Common myeloid progenitor, CD34-positive (primary cell): ENCODE data around the gene CEP164.

ENCODE experiments used
- CTCF ChIA-PET: fragments of 350-600 bp; sonication (Branson Sonifier 250); formaldehyde crosslinking; loops from one replicate; lab custom pipeline; 2021; ENCODE audit warnings: antibody characterized with exemption; lab: Charles Lee
- POLR2A ChIA-PET: fragments of 350-600 bp; sonication (Branson Sonifier 250); formaldehyde crosslinking; loops from one replicate; lab custom pipeline; 2021; ENCODE audit warnings: antibody characterized with exemption; lab: Charles Lee
- DNase-seq, 3 donors: peaks; one replicate each; pipeline versions ENCODE4 v3.0.0 to v3.0.0-alpha.2; 2013
- H3K27ac ChIP-seq, 2 experiments: 1 replicate in 1 of 2; 2 replicates in 1 of 2; pipeline ENCODE4 v1.7.0; 2013; ENCODE audit warnings: inconsistent platforms in 2 of 2, low read length in 2 of 2, mild to moderate bottlenecking in 2 of 2, low read depth in 1 of 2, moderate library complexity in 1 of 2; ENCODE audit not compliant: severe bottlenecking in 2 of 2, insufficient read depth in 1 of 2, poor library complexity in 1 of 2
- H3K27me3 ChIP-seq, 5 experiments: replicated peaks in 2 of 5; 1 replicate in 3 of 5; 2 replicates in 2 of 5; pipeline versions ENCODE4 v1.6.1 to v1.7.0; 2013; ENCODE audit warnings: low read length in 4 of 5, mild to moderate bottlenecking in 2 of 5, moderate library complexity in 2 of 5, inconsistent platforms in 1 of 5; ENCODE audit not compliant: insufficient read depth in 5 of 5, control insufficient read depth in 4 of 5
- H3K36me3 ChIP-seq, 4 experiments: 1 replicate in 2 of 4; 2 replicates in 2 of 4; pipeline versions ENCODE4 v1.6.1 to v1.7.0; 2013; ENCODE audit warnings: low read length in 3 of 4, control low read depth in 1 of 4, mild to moderate bottlenecking in 1 of 4; ENCODE audit not compliant: control insufficient read depth in 4 of 4, insufficient read depth in 4 of 4
- H3K4me1 ChIP-seq, 4 experiments: 1 replicate in 3 of 4; 2 replicates in 1 of 4; pipeline versions ENCODE4 v1.6.1 to v1.7.1; 2013; ENCODE audit warnings: low read length in 3 of 4, mild to moderate bottlenecking in 3 of 4, control low read depth in 1 of 4, inconsistent platforms in 1 of 4, moderate library complexity in 1 of 4; ENCODE audit not compliant: control insufficient read depth in 4 of 4, insufficient read depth in 4 of 4; ENCODE audit errors: control extremely low read depth in 1 of 4
- H3K4me3 ChIP-seq, 7 experiments: 1 replicate in 4 of 7; 2 replicates in 3 of 7; pipeline versions ENCODE4 v1.5.1 to v1.7.0; 2013; ENCODE audit warnings: mild to moderate bottlenecking in 7 of 7, low read length in 6 of 7, moderate library complexity in 6 of 7, inconsistent platforms in 2 of 7, low read depth in 2 of 7, control low read depth in 1 of 7; ENCODE audit not compliant: insufficient read depth in 4 of 7, control insufficient read depth in 1 of 7; ENCODE audit errors: extremely low read depth in 1 of 7
- H3K9me3 ChIP-seq, 5 experiments: 1 replicate in 4 of 5; 2 replicates in 1 of 5; pipeline versions ENCODE4 v1.6.1 to v1.7.1; 2013; ENCODE audit warnings: low read length in 4 of 5, mild to moderate bottlenecking in 2 of 5, inconsistent platforms in 1 of 5, low read depth in 1 of 5, moderate library complexity in 1 of 5; ENCODE audit not compliant: control insufficient read depth in 4 of 5, insufficient read depth in 2 of 5; ENCODE audit errors: control extremely low read depth in 1 of 5
- WGBS: methylation state at CpG from one replicate; pipeline ENCODE4 v1.1.5; 2013; ENCODE audit not compliant: insufficient coverage; 5-methylcytosine and 5-hydroxymethylcytosine counted together

CEP164 gene

GRCh38 chr11:117296881-117297280 is 30.8 kb upstream of the CEP164 start:
- 82% methylated on average over 5 of the region's 6 CpGs for WGBS
- no peak for DNase-seq
- Histone ChIP-seq H3K27me3 (no peaks in the 10 kb centered on the region), H3K9me3 (no peaks in the 10 kb centered on the region), H3K4me1 (peaks cover 0 to 3% (median 0%) of the 10 kb centered on the region in 4 experiments), H3K27ac (no peak overlapping the region), H3K36me3 (peaks cover 0 to 19% (median 8%) of the 10 kb centered on the region in 4 experiments), H3K4me3 (no peak overlapping the region)
- ChIA-PET CTCF (no interaction called here), POLR2A (no interaction called here)

- Histone ChIP-seq H3K9me3 (no peaks in the 10 kb centered on the region), H3K27ac (no peak overlapping the region), H3K4me1 (peaks cover 0 to 3% (median 0%) of the 10 kb centered on the region in 4 experiments), H3K27me3 (no peaks in the 10 kb centered on the region), H3K36me3 (peaks cover 0 to 14% (median 3%) of the 10 kb centered on the region in 4 experiments), H3K4me3 (no peak overlapping the region)
- ChIA-PET POLR2A (no interaction called here), CTCF (no interaction called here)
- WGBS, result 98% methylated on average over 6 of the region's 8 CpGs
- no peak for DNase-seq
These were observed 29.5 kb upstream of the CEP164 start for GRCh38 chr11:117298195-117298594.

- ChIA-PET POLR2A (no interaction called here), CTCF (no interaction called here)
- H3K4me3 ChIP-seq, result no peak overlapping the region
- no peaks in the 10 kb centered on the region for H3K27me3 ChIP-seq
- H3K36me3 ChIP-seq, result peaks cover 0 to 9% (median 0%) of the 10 kb centered on the region in 4 experiments
- no peak overlapping the region for H3K27ac ChIP-seq
- 84% methylated on average over 6 of the region's 12 CpGs for WGBS
- peaks cover 0 to 3% (median 0%) of the 10 kb centered on the region in 4 experiments for H3K4me1 ChIP-seq
- no peaks in the 10 kb centered on the region for H3K9me3 ChIP-seq
- DNase-seq, result no peak
These were observed 28.0 kb upstream of the CEP164 start for GRCh38 chr11:117299351-117300282.

GRCh38 chr11:117300283-117300663 is 27.4 kb upstream of the CEP164 start:
- DNase-seq, result no peak
- H3K36me3 ChIP-seq, result peaks cover 0 to 9% (median 0%) of the 10 kb centered on the region in 4 experiments
- no peak overlapping the region for H3K27ac ChIP-seq
- WGBS, result 94% methylated on average over 11 of the region's 17 CpGs
- peaks cover 0 to 3% (median 0%) of the 10 kb centered on the region in 4 experiments for H3K4me1 ChIP-seq
- H3K4me3 ChIP-seq, result no peak overlapping the region
- no peaks in the 10 kb centered on the region for H3K9me3 ChIP-seq
- ChIA-PET CTCF (no interaction called here), POLR2A (no interaction called here)
- H3K27me3 ChIP-seq, result no peaks in the 10 kb centered on the region

GRCh38 chr11:117300773-117301172 is 26.9 kb upstream of the CEP164 start:
- WGBS, result 92% methylated on average over 5 of the region's 5 CpGs
- no peak for DNase-seq
- ChIA-PET POLR2A (no interaction called here), CTCF (interaction anchor here (1.3 kb wide), 1 partner anchor 143 kb away, joined by 3 read pairs; no protein-coding TSS in a partner anchor)
- H3K36me3 ChIP-seq, result peaks cover 0 to 8% (median 0%) of the 10 kb centered on the region in 4 experiments
- H3K27ac ChIP-seq, result no peak overlapping the region
- H3K27me3 ChIP-seq, result no peaks in the 10 kb centered on the region
- H3K4me1 ChIP-seq, result peaks cover 0 to 3% (median 0%) of the 10 kb centered on the region in 4 experiments
- H3K9me3 ChIP-seq, result no peaks in the 10 kb centered on the region
- no peak overlapping the region for H3K4me3 ChIP-seq

GRCh38 chr11:117302228-117302627 is 25.4 kb upstream of the CEP164 start:
- H3K36me3 ChIP-seq, result peaks cover 0 to 3% (median 0%) of the 10 kb centered on the region in 4 experiments
- no peaks in the 10 kb centered on the region for H3K9me3 ChIP-seq
- ChIA-PET POLR2A (interaction anchor here (0.5 kb wide), 1 partner anchor 489 kb away, joined by 3 read pairs; no protein-coding TSS in a partner anchor), CTCF (interaction anchor here (1.3 kb wide), 1 partner anchor 141 kb away, joined by 3 read pairs; no protein-coding TSS in a partner anchor)
- DNase-seq, result no peak
- 95% methylated on average over 5 of the region's 7 CpGs for WGBS
- H3K27ac ChIP-seq, result no peak overlapping the region
- H3K4me3 ChIP-seq, result no peak overlapping the region
- H3K4me1 ChIP-seq, result peaks cover 0 to 3% (median 0%) of the 10 kb centered on the region in 4 experiments
- H3K27me3 ChIP-seq, result no peaks in the 10 kb centered on the region

GRCh38 chr11:117303101-117303500 is 24.6 kb upstream of the CEP164 start:
- 89% methylated on average over 4 of the region's 4 CpGs for WGBS
- DNase-seq, result no peak
- POLR2A ChIA-PET, result no interaction called here
- H3K4me3 ChIP-seq, result no peak overlapping the region
- no peaks in the 10 kb centered on the region for H3K27me3 ChIP-seq
- CTCF ChIA-PET, result interaction anchor here (0.8 kb wide), 1 partner anchor 12 kb away, joined by 3 read pairs; no protein-coding TSS in a partner anchor
- peaks cover 0 to 3% (median 0%) of the 10 kb centered on the region in 4 experiments for H3K4me1 ChIP-seq
- no peaks in the 10 kb centered on the region for H3K9me3 ChIP-seq
- H3K27ac ChIP-seq, result no peak overlapping the region
- H3K36me3 ChIP-seq, result peaks cover 0 to 3% (median 0%) of the 10 kb centered on the region in 4 experiments
